Loucy (cell line): ENCODE data around the gene ATP8A2.

Experiments
- EZH2phosphoT487 ChIP-seq: fragments of 200-600 bp; IDR thresholded peaks from 2 replicates; pipeline ENCODE4 v1.6.1; 2018; ENCODE audit warnings: antibody characterized with exemption, mild to moderate bottlenecking, moderate library complexity, borderline replicate concordance
- TF ChIP-seq, protein P1 (sequence below): fragments of 200-600 bp; sonication (generic); conservative IDR thresholded peaks from 2 replicates; pipeline ENCODE4 v1.5.1; 2014; ENCODE audit warnings: mild to moderate bottlenecking, antibody characterized with exemption, low read length

DNA sequence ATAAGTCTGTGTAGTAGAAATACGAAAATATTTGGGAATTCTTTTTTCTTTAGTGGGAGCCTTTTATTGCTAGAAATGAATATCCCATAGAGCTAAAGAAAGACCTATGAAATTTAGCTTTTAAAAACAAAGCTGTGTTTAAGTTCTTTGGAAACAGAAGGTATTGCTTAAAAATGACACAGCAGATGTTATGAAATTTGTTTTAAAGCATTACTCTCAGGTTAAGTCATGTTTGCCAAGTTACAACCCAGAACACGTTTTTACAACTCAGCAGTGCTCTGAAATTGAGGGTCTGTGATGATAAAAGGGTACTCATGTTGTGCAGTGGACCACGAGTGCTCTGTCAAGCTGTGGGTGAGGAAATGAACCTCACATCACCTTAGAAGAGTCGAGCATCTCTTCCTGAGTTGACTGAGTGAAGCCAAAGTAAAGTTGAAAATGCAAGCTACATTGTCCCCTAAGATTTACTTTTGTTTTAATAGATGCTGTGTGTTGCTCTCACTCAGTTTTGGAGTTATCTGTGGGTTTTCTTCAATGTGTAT is 519.0 kb downstream of the ATP8A2 start:
- TF ChIP-seq, protein P1, sequence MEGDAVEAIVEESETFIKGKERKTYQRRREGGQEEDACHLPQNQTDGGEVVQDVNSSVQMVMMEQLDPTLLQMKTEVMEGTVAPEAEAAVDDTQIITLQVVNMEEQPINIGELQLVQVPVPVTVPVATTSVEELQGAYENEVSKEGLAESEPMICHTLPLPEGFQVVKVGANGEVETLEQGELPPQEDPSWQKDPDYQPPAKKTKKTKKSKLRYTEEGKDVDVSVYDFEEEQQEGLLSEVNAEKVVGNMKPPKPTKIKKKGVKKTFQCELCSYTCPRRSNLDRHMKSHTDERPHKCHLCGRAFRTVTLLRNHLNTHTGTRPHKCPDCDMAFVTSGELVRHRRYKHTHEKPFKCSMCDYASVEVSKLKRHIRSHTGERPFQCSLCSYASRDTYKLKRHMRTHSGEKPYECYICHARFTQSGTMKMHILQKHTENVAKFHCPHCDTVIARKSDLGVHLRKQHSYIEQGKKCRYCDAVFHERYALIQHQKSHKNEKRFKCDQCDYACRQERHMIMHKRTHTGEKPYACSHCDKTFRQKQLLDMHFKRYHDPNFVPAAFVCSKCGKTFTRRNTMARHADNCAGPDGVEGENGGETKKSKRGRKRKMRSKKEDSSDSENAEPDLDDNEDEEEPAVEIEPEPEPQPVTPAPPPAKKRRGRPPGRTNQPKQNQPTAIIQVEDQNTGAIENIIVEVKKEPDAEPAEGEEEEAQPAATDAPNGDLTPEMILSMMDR = no peak
- TF ChIP-seq EZH2phosphoT487 = no peak
